Loucy (cell line): ENCODE data around the gene MLH1.

Source experiments
- H2AFZ ChIP-seq: fragments of 200-600 bp; sonication (generic); 2 replicates; pipeline ENCODE4 v1.6.0; 2016; ENCODE audit warnings: antibody characterized with exemption, mild to moderate bottlenecking, low read length, moderate library complexity
- H3F3A ChIP-seq: fragments of 200-600 bp; 2 replicates; pipeline ENCODE4 v1.6.0; 2016; ENCODE audit warnings: antibody characterized with exemption, low read depth, mild to moderate bottlenecking
- H3K27me3 ChIP-seq: fragments of 200-600 bp; sonication (generic); 2 replicates; pipeline ENCODE4 v1.6.1; 2014; ENCODE audit warnings: low read length, mild to moderate bottlenecking; ENCODE audit not compliant: insufficient read depth, poor library complexity, severe bottlenecking
- H3K36me3 ChIP-seq: fragments of 200-600 bp; sonication (generic); 2 replicates; pipeline ENCODE4 v1.6.1; 2016; ENCODE audit warnings: low read length; ENCODE audit not compliant: insufficient read depth
- H3K4me1 ChIP-seq: fragments of 200-600 bp; sonication (generic); 2 replicates; pipeline ENCODE4 v1.5.1; 2014; ENCODE audit warnings: low read length, mild to moderate bottlenecking; ENCODE audit not compliant: insufficient read depth, poor library complexity, severe bottlenecking
- H3K4me2 ChIP-seq: fragments of 200-600 bp; sonication (generic); 2 replicates; pipeline ENCODE4 v1.6.0; 2014; ENCODE audit warnings: antibody characterized with exemption, low read length, low read depth, mild to moderate bottlenecking; ENCODE audit not compliant: poor library complexity, severe bottlenecking
- H3K4me3 ChIP-seq: fragments of 200-600 bp; sonication (generic); 2 replicates; pipeline ENCODE4 v1.5.1; 2014; ENCODE audit warnings: low read length, mild to moderate bottlenecking, mixed read lengths; ENCODE audit not compliant: poor library complexity, severe bottlenecking
- H3K79me2 ChIP-seq: fragments of 200-600 bp; sonication (generic); 2 replicates; pipeline ENCODE4 v1.6.1; 2014; ENCODE audit warnings: low read length; ENCODE audit not compliant: insufficient read depth
- H3K9ac ChIP-seq: fragments of 200-600 bp; sonication (generic); 2 replicates; pipeline ENCODE4 v1.6.0; 2014; ENCODE audit warnings: mild to moderate bottlenecking, low read depth, low read length, moderate library complexity; ENCODE audit not compliant: poor library complexity, severe bottlenecking
- H3K9me2 ChIP-seq: fragments of 200-600 bp; sonication (generic); replicated peaks from 2 replicates; pipeline ENCODE4 v1.6.1; 2016; ENCODE audit warnings: low read depth, low read length, mixed read lengths
- H3K9me3 ChIP-seq: fragments of 200-600 bp; sonication (generic); 2 replicates; pipeline ENCODE4 v1.6.1; 2014; ENCODE audit warnings: mild to moderate bottlenecking, antibody characterized with exemption, low read length, low read depth; ENCODE audit not compliant: insufficient read depth
- H4K20me1 ChIP-seq: fragments of 200-600 bp; sonication (generic); 2 replicates; pipeline ENCODE4 v1.6.0; 2014; ENCODE audit warnings: antibody characterized with exemption, low read length, mild to moderate bottlenecking; ENCODE audit not compliant: insufficient read depth, poor library complexity, severe bottlenecking
- EZH2phosphoT487 ChIP-seq: fragments of 200-600 bp; IDR thresholded peaks from 2 replicates; pipeline ENCODE4 v1.6.1; 2018; ENCODE audit warnings: antibody characterized with exemption, mild to moderate bottlenecking, moderate library complexity, borderline replicate concordance
- TF ChIP-seq, protein P1 (sequence below): fragments of 200-600 bp; sonication (generic); conservative IDR thresholded peaks from 2 replicates; pipeline ENCODE4 v1.5.1; 2014; ENCODE audit warnings: mild to moderate bottlenecking, antibody characterized with exemption, low read length

Gene MLH1

DNA sequence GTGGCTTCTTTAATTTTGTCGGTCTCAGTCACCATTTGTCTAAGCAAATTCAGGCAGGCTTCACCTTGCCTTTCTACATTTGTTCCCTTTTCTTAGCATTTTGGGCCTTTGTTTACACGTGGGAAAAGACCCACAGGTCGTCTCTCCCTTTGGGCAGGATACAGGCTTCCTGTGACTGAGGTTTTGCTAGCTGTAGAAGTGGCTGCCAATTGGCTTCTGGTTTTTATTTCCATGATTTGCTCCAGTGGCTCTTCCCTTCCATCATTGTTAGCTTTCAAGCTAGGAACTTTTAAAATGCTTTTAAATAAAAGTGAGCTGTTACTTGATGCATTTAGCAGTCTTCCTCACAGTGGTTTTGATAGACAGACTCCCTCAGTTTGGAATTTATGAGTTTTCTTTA is 37.3 kb downstream of the MLH1 start:
- Histone ChIP-seq H4K20me1 (no peaks in the 10 kb centered on the region), H3K27me3 (no peaks in the 10 kb centered on the region), H3K4me2 (no peak overlapping the region), H3K4me3 (no peak overlapping the region), H3K9me3 (peaks cover 10% of the 10 kb centered on the region; the same call in 1 of the 2 replicates), H3F3A (no peaks in the 10 kb centered on the region), H3K9ac (no peak overlapping the region), H3K36me3 (peaks cover 90% of the 10 kb centered on the region), H3K4me1 (no peaks in the 10 kb centered on the region), H3K79me2 (no peaks in the 10 kb centered on the region), H3K9me2 (no peaks in the 10 kb centered on the region), H2AFZ (no peak overlapping the region)
- TF ChIP-seq EZH2phosphoT487: no peak
- TF ChIP-seq, protein P1, sequence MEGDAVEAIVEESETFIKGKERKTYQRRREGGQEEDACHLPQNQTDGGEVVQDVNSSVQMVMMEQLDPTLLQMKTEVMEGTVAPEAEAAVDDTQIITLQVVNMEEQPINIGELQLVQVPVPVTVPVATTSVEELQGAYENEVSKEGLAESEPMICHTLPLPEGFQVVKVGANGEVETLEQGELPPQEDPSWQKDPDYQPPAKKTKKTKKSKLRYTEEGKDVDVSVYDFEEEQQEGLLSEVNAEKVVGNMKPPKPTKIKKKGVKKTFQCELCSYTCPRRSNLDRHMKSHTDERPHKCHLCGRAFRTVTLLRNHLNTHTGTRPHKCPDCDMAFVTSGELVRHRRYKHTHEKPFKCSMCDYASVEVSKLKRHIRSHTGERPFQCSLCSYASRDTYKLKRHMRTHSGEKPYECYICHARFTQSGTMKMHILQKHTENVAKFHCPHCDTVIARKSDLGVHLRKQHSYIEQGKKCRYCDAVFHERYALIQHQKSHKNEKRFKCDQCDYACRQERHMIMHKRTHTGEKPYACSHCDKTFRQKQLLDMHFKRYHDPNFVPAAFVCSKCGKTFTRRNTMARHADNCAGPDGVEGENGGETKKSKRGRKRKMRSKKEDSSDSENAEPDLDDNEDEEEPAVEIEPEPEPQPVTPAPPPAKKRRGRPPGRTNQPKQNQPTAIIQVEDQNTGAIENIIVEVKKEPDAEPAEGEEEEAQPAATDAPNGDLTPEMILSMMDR: no peak

DNA sequence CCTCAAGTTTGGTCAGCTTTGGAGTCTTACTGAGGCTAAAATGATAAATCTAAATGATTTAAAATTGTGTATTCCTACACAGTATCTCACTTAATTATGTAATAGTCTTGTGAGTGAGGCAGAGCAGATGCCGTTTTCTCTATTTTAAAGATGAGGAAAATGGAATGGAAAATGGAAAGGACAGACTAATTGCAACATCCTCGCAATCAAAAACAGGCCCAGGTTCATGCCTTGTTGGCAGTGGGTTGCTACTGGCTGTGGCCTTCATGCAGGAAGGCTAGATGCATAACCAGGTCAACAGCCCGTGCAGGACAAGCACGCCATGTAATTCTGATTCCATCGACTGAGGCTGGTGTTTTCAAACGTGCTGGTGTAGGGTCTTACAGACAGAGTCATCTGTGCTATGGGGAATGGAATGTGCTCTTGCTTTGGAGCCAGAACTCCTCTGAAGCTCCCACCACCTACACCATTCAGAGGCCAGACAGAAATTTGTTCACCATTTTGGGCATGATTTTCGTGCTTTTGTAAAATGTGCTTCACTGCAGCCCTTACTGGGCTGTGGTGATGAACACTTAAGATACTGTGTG is 37.9 kb downstream of the MLH1 start:
- H4K20me1 ChIP-seq: no peaks in the 10 kb centered on the region
- no peak overlapping the region for H3K4me2 ChIP-seq
- no peaks in the 10 kb centered on the region for H3K79me2 ChIP-seq
- no peaks in the 10 kb centered on the region for H3K9me2 ChIP-seq
- H3F3A ChIP-seq: no peaks in the 10 kb centered on the region
- TF ChIP-seq EZH2phosphoT487: no peak
- TF ChIP-seq, protein P1: no peak
- H3K27me3 ChIP-seq: no peaks in the 10 kb centered on the region
- no peak overlapping the region for H3K9ac ChIP-seq
- no peaks in the 10 kb centered on the region for H3K4me1 ChIP-seq
- peaks cover 16% of the 10 kb centered on the region; the same call in 1 of the 2 replicates for H3K9me3 ChIP-seq
- no peak overlapping the region for H2AFZ ChIP-seq
- peaks cover 90% of the 10 kb centered on the region for H3K36me3 ChIP-seq
- H3K4me3 ChIP-seq: no peak overlapping the region

DNA sequence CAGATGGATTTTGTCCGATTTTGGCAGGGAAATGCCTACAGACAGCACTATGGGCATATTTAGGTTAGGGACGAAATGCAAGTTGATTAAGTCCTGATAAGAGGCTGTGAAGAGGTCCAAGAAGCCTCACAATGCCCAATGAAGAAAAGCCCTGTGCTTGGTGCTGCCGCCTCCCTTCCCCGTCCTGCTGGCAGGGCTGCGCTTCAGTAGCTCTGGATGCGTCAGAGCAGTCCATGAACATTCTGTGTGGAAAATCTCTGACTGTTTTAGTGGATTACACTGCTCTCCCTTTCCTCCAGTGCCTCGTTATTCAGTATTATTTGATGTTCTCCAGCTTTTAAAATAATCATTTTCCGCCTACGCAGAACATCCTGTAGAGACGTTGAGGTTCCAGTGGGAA is 39.6 kb downstream of the MLH1 start:
- no peaks in the 10 kb centered on the region for H3K9me2 ChIP-seq
- no peaks in the 10 kb centered on the region for H4K20me1 ChIP-seq
- no peaks in the 10 kb centered on the region for H3F3A ChIP-seq
- no peak overlapping the region for H3K4me2 ChIP-seq
- peaks cover 92% of the 10 kb centered on the region for H3K36me3 ChIP-seq
- H3K79me2 ChIP-seq: no peaks in the 10 kb centered on the region
- H3K4me3 ChIP-seq: no peak overlapping the region
- no peak overlapping the region for H2AFZ ChIP-seq
- no peaks in the 10 kb centered on the region for H3K4me1 ChIP-seq
- peaks cover 16% of the 10 kb centered on the region; the same call in 1 of the 2 replicates for H3K9me3 ChIP-seq
- no peak overlapping the region for H3K9ac ChIP-seq
- no peaks in the 10 kb centered on the region for H3K27me3 ChIP-seq
- TF ChIP-seq EZH2phosphoT487: no peak
- TF ChIP-seq, protein P1: no peak
